ENCODE measurements around the gene ALKBH7.

Gene ALKBH7

GRCh38 chr19:6402058-6402457 lies 29.5 kb downstream of the ALKBH7 start:
- no peak for DNase-seq

- no peak for DNase-seq
Observed at GRCh38 chr19:6402837-6403608, 30.4 kb downstream of the ALKBH7 start.

- no peak for DNase-seq
Observed at GRCh38 chr19:6406401-6406800, 33.8 kb downstream of the ALKBH7 start.

- DNase-seq: no peak
Observed at GRCh38 chr19:6409346-6409745, 36.8 kb downstream of the ALKBH7 start.

- no peak for DNase-seq
Observed at GRCh38 chr19:6412061-6412446, 39.5 kb downstream of the ALKBH7 start.

- DNase-seq: peak in 1 of 2 experiments; percentile 25
Observed at GRCh38 chr19:6412447-6413091, 40.0 kb downstream of the ALKBH7 start.

- DNase-seq: no peak
Observed at GRCh38 chr19:6413291-6413690, 40.7 kb downstream of the ALKBH7 start.

GRCh38 chr19:6413721-6414643 lies 41.4 kb downstream of the ALKBH7 start:
- no peak for DNase-seq

GRCh38 chr19:6414793-6415590 lies 42.4 kb downstream of the ALKBH7 start:
- DNase-seq: no peak

GRCh38 chr19:6415591-6416190 lies 43.1 kb downstream of the ALKBH7 start:
- DNase-seq: no peak

GRCh38 chr19:6416658-6417405 lies 44.2 kb downstream of the ALKBH7 start:
- DNase-seq: no peak

GRCh38 chr19:6417713-6418561 lies 45.3 kb downstream of the ALKBH7 start:
- no peak for DNase-seq

- DNase-seq: no peak
Observed at GRCh38 chr19:6418562-6418932, 46.0 kb downstream of the ALKBH7 start.

GRCh38 chr19:6421075-6422014 lies 48.8 kb downstream of the ALKBH7 start:
- no peak for DNase-seq

- peak; percentile 29 to 40 for DNase-seq
Observed at GRCh38 chr19:6423499-6424194, 51.1 kb downstream of the ALKBH7 start.

- no peak for DNase-seq
Observed at GRCh38 chr19:6424195-6424938, 51.8 kb downstream of the ALKBH7 start, which contains the start of gene KHSRP. TSS of gene KHSRP (minus strand) at chr19:6424811. CDS start at chr19:6424701, 110 bp downstream.
